Measurements from ENCODE around the gene ECSIT.
A peak's percentile ranks its signal among the peaks of the same experiment; 100 is the strongest.
"Not testable (repeated sequence)": the region's sequence is repeated elsewhere in the genome, so short reads cannot be mapped to it uniquely, and the experiment has no call there.

The ECSIT gene, protein sequence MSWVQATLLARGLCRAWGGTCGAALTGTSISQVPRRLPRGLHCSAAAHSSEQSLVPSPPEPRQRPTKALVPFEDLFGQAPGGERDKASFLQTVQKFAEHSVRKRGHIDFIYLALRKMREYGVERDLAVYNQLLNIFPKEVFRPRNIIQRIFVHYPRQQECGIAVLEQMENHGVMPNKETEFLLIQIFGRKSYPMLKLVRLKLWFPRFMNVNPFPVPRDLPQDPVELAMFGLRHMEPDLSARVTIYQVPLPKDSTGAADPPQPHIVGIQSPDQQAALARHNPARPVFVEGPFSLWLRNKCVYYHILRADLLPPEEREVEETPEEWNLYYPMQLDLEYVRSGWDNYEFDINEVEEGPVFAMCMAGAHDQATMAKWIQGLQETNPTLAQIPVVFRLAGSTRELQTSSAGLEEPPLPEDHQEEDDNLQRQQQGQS

GRCh38 chr19:11528551-11529341 is at the start of gene ECSIT:
Gene ECSIT, minus strand, starts transcription at chr19:11529134. Its CDS starts 9,964 bp downstream, at chr19:11519170.
- peak; percentile 96 for DNase-seq

GRCh38 chr19:11577451-11578257 is 48.7 kb upstream of the ECSIT start, which contains the start of gene ACP5:
Gene ACP5, minus strand, starts transcription at chr19:11577645. Its CDS starts 328 bp downstream, at chr19:11577317.
- no peak for DNase-seq

DNA sequence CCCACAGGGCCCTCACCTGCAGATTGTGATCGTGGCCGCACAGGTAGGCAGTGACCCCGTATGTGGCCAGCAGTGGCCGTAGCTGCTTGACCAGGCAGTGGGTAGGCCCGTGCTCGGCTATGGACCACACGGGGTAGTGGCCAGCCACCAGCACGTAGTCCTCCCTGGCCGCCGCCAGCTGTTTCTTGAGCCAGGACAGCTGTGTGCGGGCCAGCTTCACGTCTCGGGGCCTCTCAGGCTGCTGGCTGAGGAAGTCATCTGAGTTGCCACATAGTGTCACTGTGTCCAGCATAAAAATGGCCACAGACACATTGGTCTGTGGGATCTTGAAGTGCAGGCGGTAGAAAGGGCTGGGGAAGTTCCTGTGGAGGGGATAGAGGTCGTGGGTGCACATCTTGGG is 47.3 kb upstream of the ECSIT start:
- no peak for DNase-seq

GRCh38 chr19:11574689-11575088 is 45.8 kb upstream of the ECSIT start:
- no peak for DNase-seq

DNA sequence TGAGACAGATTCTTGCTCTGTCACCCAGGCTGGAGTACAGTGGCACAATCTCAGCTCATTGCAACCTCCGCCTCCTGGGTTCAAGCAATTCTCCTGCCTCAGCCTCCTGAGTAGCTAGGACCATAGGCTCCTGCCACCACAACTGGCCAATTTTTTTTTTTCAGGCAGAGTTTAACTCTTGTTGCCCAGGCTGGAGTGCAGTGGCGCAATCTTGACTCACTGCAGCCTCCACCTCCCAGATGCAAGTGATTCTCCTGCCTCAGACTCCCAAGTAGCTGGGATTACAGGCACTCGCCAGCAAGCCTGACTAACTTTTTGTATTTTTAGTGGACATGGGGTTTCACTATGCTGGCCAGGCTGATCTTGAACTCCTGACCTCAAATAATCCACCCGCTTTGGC is 44.8 kb upstream of the ECSIT start:
- DNase-seq, result not testable (repeated sequence)

- DNase-seq, result not testable (repeated sequence)
Measured at GRCh38 chr19:11573354-11573753, 44.4 kb upstream of the ECSIT start.

DNA sequence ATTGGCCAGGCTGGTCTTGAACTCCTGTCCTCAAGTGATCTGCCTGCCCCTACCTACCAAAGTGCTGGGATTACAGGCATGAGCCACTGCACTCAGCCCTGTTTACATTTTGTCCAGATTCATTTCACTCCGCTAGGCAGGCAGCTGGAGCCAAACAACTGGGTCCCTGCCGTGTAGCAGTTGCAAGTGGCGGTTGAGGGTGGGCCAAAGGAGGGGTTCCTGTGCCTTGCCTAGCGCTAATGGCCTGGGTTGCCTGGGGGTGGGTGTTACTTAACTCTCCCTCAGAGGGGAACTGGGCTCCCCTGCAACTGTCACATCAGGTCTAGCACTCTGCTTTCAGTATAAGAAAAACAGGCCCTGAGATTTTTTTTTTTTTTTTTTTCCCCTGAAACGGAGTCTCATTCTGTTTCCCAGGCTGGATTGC is 41.1 kb upstream of the ECSIT start:
- DNase-seq, result no peak

DNA sequence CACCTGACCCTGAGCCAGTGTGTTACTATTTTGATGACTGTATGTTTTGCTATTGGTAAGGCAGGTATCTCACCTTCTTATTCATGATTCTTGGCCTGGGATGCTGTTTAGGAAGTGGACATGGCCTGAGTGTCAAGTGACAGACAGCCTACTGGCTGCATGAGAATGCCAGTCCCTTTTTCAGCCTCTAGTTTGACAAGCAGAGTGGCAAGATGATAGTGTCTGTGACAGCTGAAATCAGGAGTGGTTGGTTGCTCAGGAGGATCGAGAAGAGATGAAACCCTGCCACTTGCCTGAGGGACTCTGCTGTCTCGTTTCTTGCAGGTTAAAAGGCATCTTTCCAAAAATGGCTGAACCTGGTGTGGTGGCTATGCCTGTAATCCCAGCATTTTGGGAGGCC is 37.2 kb upstream of the ECSIT start:
- DNase-seq, result no peak

GRCh38 chr19:11565649-11565980 is 36.7 kb upstream of the ECSIT start:
- not testable (repeated sequence) for DNase-seq

DNA sequence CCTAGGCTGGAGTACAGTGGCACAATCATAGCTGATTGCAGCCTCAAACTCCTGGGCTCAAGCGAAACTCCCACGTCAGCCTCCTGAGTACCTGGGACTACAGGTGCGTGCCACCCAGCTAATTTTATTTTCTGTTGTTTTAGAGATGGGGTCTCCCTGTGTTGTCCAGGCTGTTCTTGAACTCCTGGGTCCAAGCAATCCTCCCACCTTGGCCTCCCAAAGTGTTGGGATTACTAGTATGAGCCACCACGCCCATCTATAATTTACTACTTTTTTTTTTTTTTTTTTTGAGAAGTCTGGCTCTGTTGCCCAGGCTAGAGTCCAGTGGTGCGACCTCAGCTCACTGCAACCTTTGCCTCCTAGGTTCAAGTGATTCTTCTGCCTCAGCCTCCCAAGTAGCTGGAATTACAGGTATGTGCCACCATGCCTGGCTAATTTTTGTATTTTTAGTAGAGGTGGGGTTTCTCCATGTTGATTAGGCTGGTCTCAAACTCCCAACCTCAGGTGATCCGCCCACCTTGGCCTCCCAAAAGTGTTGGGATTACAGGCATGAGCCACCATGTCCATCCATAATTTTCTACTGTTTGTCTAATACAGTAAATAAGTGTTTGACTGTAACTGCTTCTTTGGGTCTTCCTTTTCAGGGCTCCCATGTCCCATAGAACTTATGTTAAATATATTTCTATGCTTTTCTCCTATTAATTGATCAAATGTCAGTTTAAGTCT is 35.3 kb upstream of the ECSIT start:
- not testable (repeated sequence) for DNase-seq

- DNase-seq, result no peak
Measured at GRCh38 chr19:11563532-11563931, 34.6 kb upstream of the ECSIT start.

GRCh38 chr19:11560404-11561051 is 31.6 kb upstream of the ECSIT start:
- DNase-seq, result peak; percentile 72

- DNase-seq, result peak; percentile 94
Measured at GRCh38 chr19:11558881-11559828, 30.2 kb upstream of the ECSIT start, which contains the start of gene ELOF1. Gene ELOF1, minus strand, starts transcription at chr19:11559230. Its CDS starts 4,883 bp downstream, at chr19:11554347.

GRCh38 chr19:11556634-11557420 is 27.9 kb upstream of the ECSIT start:
- DNase-seq, result no peak

DNA sequence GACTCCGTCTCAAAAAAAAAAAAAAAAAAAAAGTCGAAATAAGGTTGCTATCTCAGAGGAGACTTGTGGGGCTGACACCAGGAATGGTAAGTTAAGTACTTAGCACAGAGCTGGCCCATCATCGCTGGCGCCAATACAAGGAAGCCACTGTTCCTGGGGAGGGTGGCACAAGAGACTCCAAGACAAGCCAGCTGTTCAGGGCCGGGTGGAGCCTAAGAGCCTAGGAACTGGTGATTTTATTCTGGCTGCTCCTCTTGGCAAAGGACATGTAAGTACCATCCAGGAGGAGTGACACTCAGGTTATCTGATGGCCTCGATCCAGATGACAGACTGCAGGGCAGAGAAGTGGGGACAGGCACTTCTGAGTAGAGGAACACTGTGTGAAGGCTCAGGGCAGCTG is 26.3 kb upstream of the ECSIT start:
- DNase-seq, result no peak

DNA sequence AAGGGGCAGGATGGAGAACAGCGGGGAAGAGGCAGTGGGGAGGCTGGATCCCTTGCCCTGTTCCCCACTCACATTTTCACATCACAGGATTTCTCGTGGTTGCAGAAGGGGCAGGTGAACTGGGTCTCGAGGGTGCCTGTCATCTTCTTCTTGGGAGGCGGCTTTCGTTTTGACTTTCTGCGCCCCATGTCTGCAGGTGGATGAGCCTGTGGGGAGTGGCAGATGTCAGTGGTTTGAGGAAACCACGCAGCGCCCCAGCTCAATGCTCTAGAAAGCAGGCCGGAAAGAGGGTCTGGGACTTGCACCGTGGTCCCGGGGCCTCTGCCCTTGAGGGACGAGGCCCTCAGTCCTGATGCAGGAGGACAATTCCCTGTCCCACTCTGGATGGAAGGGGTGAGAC is 25.2 kb upstream of the ECSIT start:
- DNase-seq, result no peak

- no peak for DNase-seq
Measured at GRCh38 chr19:11552666-11553372, 23.9 kb upstream of the ECSIT start.

DNA sequence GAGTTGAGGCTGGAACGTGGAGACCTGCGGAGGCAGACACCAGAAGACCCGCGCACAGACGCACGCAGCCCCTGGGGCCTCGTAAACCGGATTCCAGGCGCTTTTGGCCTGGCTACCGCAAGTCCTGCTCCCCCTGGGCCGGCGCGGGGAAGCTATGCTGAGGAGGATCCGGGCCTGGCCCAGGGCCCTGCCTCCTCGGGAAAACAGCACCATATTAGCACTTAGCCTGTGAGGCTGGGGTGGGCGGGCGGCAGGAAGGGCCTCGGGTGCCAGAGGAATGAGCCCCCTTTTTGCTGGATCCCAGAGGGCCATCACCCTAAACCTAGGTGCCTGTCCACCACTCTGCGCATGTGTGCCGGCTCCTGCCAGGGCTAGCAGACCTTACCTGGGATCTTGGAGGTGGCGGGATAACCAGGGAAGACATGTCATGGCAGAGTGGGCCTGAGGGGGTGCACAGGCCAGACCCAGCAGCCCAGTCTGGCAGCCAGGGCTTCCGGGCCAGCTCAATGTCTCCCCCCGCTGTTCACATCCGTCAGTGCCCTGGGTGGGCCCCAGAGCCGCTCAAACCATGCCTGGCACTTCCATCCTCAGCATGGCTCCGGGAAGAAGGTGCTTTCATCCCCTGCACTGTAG is 22.8 kb upstream of the ECSIT start:
- DNase-seq, result no peak

DNA sequence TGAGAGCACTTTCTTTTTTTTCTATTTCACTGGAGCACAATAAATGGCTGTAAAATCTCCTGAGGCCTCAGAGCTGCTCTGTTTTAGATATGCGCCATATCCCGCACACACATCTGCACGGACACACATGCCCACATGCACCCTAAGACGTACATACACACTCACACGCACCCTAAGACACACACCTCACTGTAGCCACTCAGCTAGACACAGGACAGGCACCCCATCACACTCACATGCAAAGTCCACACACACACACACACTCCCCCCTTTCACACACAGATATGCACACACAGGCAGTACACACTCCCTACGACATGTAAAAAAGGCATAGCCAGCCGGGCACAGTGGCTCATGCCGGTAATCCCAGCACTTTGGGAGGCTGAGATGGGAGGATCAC is 21.3 kb upstream of the ECSIT start:
- DNase-seq, result no peak
